T47D (cell line): ENCODE results near the gene CREBBP.

Source experiments
- DNase-seq, 2 experiments: peaks; one replicate each; pipeline versions ENCODE4 v3.0.0 to v3.0.0-alpha.2; 2011 to 2012; ENCODE audit warnings: low read depth in 1 of 2, low spot score in 1 of 2
- JUND ChIP-seq: IDR thresholded peaks from 2 replicates; pipeline ENCODE4 v1.6.1; 2012; ENCODE audit warnings: low read depth
- in situ Hi-C: cut with HindIII; loops from 2 replicates; pipeline ENCODE4 v1.10.0; 2016; ENCODE audit warnings: low sequenced_read_pairs, low pct_unique_long_range_greater_than_20kb

Gene CREBBP

DNA sequence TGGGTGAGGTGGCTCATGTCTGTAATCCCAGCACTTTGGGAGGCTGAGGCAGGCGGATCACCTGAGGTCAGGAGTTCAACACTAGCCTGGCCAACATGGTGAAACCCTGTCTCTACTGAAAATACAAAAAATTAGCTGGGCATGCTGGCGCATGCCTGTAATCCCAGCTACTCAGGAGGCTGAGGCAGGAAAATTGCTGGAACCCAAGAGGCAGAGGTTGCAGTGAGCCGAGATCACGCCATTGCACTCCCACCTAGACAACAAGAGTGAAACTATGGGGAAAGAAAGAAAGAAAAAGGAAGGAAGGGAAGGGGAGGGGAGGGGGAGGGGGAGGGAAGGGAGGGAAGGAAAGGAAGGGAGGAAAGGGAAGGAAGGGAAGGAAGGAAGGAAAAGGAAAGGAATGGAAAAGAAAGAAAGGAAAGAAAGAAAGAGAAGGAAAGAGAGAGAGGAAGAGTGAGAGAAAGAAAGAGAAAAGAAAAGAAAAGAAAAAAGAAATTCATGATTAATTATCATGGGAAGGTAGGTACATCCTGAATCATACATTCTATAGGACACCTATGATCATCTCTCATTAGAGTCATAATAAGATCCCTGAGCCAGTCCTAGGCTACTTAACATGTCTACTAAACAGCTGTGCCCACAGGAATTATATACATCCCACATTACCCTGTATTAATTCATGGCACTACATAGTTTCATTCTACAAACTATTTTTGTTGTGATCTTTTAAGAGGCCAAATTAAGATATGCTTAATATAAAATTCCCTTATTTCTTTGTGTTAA lies 40.9 kb downstream of the CREBBP start:
- DNase-seq: no peak
- no peak for TF ChIP-seq JUND
- in situ Hi-C loops: no loop called here

DNA sequence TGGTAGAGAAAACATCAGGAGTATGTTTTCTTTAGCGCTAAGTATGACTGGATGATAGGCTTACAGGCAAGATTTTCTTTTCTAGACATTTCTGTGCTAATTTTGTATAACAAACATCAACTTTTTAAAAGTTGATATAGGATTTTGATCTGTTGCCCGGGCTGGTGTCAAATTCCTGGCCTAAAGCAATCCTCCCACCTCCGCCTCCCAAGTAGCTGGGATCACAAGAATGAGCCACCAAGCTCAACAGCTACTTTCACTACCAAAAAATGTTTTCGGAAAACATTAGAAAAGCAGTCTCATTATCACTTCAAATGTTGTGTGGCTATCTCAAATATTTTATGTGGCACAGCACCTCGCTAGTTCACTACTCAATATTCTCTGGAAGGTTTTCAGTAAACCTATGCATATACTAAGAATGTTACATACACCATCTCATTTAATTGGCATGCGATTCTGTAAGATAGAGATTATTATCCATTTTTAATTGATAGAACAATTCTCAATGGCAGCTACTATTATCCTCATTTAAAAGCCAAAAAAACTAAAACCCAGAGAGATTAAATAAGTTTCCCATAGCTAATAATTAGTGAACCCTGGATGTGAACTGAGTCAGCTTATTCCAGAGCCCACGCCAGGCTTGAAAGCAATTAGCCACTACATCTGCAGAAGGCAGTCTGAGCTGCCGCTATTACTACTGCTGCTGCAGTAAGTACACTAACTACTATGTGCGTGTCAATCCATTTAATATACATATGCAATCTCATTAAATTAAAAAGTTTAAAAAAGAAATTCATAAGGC lies 41.7 kb downstream of the CREBBP start:
- no peak for DNase-seq
- TF ChIP-seq JUND: no peak
- in situ Hi-C loops: no loop called here

DNA sequence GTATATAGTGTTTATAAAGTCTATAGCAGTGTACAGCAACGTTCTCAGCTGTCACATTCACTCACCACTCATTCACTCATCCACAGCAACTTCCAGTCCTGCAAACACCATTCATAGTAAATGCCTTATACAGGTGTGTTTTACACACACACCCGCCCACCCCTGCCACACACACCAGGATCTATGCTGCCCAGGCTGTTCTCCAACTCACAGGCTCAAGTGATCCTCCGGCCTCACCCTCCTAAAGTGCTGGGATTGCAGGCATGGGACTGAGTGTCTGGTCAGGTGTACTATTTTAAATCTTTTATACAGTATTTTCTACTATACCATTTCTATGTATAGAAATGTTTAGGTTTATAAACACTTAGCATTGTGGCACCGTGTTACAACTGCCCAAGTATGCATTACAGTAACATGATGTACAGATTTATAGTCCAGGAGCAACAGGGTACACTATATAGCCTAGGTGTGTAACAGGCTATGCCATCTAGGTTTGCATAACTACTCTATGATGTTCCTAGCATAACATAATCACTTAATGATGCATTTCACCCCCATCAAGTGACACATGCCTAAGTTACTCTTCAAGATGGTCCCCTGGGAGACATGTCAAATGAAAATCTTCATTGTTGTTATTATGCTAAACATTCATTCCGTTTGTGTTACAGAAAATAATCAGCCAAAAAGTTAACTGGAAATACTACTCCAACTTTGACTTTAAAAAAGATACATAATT lies 42.5 kb downstream of the CREBBP start:
- no peak for TF ChIP-seq JUND
- DNase-seq: no peak
- in situ Hi-C loops: no loop called here

DNA sequence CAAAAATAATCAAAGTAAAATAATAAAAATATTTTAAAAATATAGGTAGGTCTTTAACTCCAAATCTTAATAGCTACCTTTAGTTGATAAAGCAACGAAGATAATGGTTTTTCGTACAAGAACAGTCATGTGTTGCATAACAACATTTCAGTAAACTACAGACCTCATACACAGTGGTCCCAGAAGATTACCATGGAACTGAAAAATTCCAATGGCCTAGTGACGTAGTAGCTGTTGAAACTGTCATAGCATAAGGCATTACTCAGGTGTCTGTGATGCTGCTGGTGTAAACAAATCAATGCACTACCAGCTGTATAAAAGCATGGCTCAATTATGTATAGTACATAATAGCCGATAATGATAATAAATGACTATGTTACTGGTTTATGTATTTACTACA lies 43.9 kb downstream of the CREBBP start:
- no peak for DNase-seq
- TF ChIP-seq JUND: no peak
- in situ Hi-C loops: no loop called here

DNA sequence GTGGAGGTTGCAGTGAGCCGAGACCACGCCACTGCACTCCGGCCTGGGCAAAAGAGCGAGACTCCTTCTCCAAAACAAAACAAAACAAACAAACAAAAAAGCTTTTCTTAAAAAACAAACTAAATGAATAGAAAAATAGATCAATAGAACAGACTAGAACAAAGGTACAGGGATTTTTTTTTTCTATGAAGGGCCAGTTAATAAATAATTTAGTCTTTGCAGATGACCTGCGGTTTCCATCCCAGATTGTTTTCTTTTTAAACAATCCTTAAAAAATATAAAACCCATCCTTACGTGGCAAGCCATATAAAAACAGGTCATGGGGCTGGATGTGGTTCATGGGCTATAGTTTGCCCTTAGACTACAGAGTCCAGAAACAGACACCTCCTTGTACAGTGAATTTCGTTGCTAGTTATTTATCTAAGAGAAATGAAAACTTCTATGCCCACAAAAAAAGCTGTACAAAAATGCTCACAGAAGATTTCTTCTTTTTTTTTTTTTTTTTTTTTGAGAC lies 45.4 kb downstream of the CREBBP start:
- TF ChIP-seq JUND: no peak
- DNase-seq: no peak
- in situ Hi-C loops: no loop called here

DNA sequence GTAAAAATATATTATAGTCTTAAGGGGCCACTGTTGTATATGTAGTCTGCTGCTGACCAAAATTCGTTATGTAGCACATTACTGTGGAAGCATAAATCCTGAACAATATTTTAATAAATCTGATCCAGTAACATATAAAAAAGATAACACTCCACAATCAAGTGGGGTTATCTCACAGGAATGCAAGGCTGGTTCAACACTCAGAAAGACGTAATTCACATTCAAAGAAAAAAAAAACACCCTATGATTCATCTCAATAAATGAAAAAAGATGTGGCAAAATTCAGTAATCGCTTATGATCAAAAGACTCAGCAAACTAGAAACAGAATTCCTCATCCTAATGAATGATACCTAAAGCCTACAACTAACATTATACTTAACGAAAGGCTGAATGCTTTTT lies 47.8 kb downstream of the CREBBP start:
- DNase-seq: no peak

DNA sequence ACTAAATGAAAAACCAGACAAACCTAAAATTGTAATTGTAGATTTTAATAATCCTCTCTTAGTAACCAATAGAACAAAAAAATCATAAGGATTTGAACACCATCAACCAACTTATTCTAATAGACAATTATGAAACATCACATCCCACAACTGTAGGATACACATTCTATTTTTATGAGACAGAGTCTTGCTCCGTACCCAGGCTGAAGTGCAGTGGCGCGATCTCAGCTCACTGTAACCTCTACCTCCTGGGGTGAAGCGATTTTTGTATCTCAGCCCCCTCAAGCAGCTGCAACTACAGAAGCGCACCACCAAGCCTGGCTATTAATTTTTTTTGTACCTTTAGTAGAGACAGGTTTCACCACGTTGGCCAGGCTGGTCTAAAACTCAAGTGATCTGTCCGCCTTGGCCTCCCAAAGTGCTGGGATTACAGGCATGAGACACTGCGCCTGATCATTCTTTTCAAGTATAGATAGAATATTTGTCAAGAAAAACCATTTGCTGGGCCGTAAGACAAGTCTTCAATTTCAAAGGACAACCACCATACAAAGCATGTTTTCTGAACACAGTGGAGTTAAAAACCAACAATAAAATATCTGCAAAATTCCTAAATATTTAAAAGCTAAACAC lies 49.8 kb downstream of the CREBBP start:
- in situ Hi-C loops: no loop called here
- no peak for DNase-seq
- no peak for TF ChIP-seq JUND

More for the DNA sequence above, 47.8 kb downstream of the CREBBP start:
- in situ Hi-C loops: no loop called here
- no peak for TF ChIP-seq JUND

DNA sequence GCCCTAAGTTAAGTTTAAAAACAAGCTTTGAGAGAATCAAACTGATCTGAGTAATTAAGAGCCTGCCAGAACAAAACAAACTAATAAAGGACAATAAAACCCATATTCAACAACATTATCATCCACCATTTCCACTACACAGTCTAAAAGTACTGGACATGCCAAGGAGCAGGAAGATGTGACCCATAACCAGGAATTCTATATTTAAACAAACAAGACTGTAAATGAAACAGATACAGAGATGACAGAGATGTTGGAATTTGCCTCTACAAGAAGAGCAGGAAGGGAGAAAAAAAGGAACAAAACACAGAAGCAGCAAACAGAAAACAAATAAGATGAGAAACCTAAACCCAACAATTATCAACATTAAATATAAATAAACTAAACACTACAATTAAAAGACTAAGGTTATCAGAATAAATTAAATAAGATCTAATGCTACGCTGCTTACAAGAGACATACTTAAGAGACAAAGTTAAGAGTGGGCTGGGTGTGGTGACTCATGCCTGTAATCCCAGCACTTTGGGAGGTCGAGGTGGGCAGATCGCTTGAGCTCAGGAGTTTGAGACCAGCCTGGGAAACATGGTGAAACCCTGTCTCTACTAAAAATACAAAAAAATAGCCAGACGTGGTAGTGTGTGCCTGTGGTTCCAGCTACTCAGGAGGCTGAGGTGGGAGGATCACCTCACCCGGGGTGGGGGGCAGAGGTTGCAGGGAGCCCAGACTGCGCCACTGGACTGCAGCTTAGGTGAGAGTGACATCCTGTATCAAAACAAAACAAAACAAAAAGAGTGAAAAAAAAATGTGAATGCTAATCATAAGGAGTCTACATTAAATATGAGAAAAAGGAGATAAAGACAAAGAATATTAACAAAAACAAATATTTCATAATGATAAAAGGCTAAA lies 50.6 kb downstream of the CREBBP start:
- TF ChIP-seq JUND: no peak
- in situ Hi-C loops: no loop called here
- DNase-seq: no peak

DNA sequence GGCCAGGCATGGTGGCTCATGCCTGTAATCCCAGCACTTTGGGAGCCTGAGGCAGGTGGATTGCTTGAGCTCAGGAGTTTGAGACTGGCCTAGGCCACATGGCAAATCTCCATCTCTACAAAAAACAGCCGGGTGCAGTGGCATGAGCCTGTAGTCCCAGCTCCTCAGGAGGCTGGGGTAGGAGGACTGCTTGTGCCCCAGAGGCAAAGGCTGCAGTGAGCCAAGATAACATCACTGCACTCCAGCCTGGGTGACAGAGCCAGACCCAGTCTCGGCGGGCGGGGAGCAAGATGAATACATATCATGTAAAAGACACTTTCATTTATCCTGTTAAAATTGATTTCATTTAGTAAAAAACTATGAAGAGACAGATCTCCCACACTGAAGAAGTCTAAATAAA lies 54.6 kb downstream of the CREBBP start:
- TF ChIP-seq JUND: no peak
- DNase-seq: no peak
- in situ Hi-C loops: no loop called here

DNA sequence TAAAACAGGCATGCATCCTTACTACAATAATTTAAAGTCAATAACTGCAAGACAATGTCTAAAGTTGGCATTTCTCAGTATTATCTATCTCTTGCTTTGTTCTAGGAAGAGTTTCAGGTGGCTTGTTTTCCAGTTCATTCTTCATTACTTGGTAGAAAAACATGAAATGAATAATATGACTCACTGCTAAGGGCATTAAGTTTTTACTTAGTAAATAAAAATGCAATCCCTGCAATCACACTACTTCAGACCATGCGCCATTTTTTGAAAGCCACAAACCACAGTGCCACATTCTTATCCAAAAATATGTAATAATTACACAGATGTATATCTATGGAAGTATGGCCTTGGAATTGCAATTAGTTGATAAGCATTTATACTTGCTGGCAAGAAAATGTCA lies 55.4 kb downstream of the CREBBP start:
- TF ChIP-seq JUND: no peak
- in situ Hi-C loops: no loop called here
- peak in 1 of 2 experiments; percentile 16 for DNase-seq

DNA sequence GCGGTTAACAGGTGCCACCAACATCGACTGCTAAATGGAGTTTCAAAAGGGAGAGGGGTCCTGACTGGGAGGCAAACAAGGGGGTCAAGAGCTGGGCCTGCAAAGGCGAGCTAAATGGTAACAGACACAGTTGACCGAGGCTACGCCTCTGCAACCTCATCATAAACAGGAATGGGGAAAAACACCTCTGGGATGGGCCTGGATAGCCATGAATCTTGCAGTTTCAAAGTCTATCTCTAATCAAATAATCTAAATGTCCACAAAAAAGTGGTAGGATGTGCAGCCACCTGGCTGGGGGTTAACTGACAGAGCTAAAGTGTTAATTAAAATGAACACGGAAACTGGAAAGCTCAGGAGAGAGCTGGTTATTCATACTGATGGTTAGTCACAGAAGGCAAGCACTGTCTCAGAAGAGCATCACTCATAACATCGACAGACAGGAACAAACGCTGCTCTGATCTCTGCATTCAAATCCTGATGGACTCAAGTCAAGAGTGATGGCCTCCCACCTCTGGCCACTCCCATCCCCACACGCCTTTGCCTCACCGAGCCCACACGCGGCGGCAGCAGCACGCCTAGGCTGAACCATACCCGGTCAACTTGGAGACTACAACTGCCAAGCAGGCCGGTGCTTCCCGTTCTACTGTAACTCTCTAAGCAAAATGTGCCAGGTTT lies 56.3 kb downstream of the CREBBP start:
- TF ChIP-seq JUND: no peak
- in situ Hi-C loops: no loop called here
- DNase-seq: no peak
